Measurements from ENCODE around the gene C11orf97.
A peak's percentile ranks its signal among the peaks of the same experiment; 100 is the strongest.
"Not testable (repeated sequence)": the region's sequence is repeated elsewhere in the genome, so short reads cannot be mapped to it uniquely, and the experiment has no call there.

C11orf97 gene

DNA sequence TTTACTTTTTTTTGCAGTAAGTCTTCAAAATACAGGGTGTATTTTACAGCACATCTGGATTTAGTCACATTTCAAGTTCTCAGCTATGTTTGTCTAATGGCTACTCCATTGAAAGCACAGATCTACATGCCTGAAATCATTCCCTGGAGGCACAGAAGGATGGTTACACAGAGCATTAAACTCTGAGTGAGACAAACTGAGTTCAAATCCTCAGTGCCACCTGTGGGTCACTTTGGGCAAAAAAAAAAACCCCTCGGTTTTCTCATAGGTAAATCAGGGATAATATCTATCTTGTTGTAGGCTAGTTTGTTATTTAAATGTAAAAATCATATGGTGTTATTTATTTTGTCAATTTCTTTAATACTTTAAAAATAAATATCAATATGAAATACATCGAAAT lies 10.7 kb upstream of the C11orf97 start:
- Histone ChIP-seq H3K79me2 (ENCODE audit: low read length) (no peaks in the 10 kb centered on the region), H4K20me1 (ENCODE audit: insufficient read depth, low read length) (no peaks in the 10 kb centered on the region), H3K4me3 (ENCODE audit: low read length) (no peak overlapping the region), H3K27ac (ENCODE audit: low read length) (no peak overlapping the region), H3K9me2 (replicated peaks; ENCODE audit: insufficient read depth, low read length) (no peaks in the 10 kb centered on the region), H3K9me3 (replicated peaks; ENCODE audit: insufficient read depth, low read length) (no peaks in the 10 kb centered on the region), H3K27me3 (replicated peaks; ENCODE audit: insufficient read depth, low read length) (no peaks in the 10 kb centered on the region), H3K4me1 (ENCODE audit: low read length) (no peaks in the 10 kb centered on the region), H2AFZ (ENCODE audit: low read length) (no peak overlapping the region), H3K9ac (ENCODE audit: low read length) (no peak overlapping the region), H3K36me3 (replicated peaks; ENCODE audit: insufficient read depth, low read length) (no peaks in the 10 kb centered on the region; the same call in 1 of the 2 replicates), H3K4me2 (ENCODE audit: low read depth, low read length) (no peak overlapping the region), H3F3A (ENCODE audit: insufficient read depth, low read length) (no peaks in the 10 kb centered on the region)
- DNase-seq = no peak
- TF ChIP-seq, protein P1, sequence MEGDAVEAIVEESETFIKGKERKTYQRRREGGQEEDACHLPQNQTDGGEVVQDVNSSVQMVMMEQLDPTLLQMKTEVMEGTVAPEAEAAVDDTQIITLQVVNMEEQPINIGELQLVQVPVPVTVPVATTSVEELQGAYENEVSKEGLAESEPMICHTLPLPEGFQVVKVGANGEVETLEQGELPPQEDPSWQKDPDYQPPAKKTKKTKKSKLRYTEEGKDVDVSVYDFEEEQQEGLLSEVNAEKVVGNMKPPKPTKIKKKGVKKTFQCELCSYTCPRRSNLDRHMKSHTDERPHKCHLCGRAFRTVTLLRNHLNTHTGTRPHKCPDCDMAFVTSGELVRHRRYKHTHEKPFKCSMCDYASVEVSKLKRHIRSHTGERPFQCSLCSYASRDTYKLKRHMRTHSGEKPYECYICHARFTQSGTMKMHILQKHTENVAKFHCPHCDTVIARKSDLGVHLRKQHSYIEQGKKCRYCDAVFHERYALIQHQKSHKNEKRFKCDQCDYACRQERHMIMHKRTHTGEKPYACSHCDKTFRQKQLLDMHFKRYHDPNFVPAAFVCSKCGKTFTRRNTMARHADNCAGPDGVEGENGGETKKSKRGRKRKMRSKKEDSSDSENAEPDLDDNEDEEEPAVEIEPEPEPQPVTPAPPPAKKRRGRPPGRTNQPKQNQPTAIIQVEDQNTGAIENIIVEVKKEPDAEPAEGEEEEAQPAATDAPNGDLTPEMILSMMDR (IDR thresholded peaks at IDR 0.05; ENCODE audit: low read length) = no peak
- TF ChIP-seq EZH2 (optimal IDR thresholded peaks at IDR 0.05; ENCODE audit: low read depth, low read length) = no peak
- no peak for TF ChIP-seq EZH2phosphoT487 (IDR thresholded peaks at IDR 0.05; ENCODE audit: low read length)

- Histone ChIP-seq H3K4me2 (ENCODE audit: low read depth, low read length) (no peak overlapping the region), H3K36me3 (replicated peaks; ENCODE audit: insufficient read depth, low read length) (no peaks in the 10 kb centered on the region; the same call in 1 of the 2 replicates), H3K4me1 (ENCODE audit: low read length) (no peaks in the 10 kb centered on the region), H3K9me3 (replicated peaks; ENCODE audit: insufficient read depth, low read length) (no peaks in the 10 kb centered on the region), H2AFZ (ENCODE audit: low read length) (no peak overlapping the region), H4K20me1 (ENCODE audit: insufficient read depth, low read length) (no peaks in the 10 kb centered on the region), H3F3A (ENCODE audit: insufficient read depth, low read length) (no peaks in the 10 kb centered on the region), H3K27me3 (replicated peaks; ENCODE audit: insufficient read depth, low read length) (no peaks in the 10 kb centered on the region), H3K27ac (ENCODE audit: low read length) (no peak overlapping the region), H3K9ac (ENCODE audit: low read length) (no peak overlapping the region), H3K9me2 (replicated peaks; ENCODE audit: insufficient read depth, low read length) (no peaks in the 10 kb centered on the region), H3K79me2 (ENCODE audit: low read length) (no peaks in the 10 kb centered on the region), H3K4me3 (ENCODE audit: low read length) (no peak overlapping the region)
- TF ChIP-seq EZH2phosphoT487 (IDR thresholded peaks at IDR 0.05; ENCODE audit: low read length) (no peak), EZH2 (optimal IDR thresholded peaks at IDR 0.05; ENCODE audit: low read depth, low read length) (no peak)
- TF ChIP-seq, protein P1 (IDR thresholded peaks at IDR 0.05; ENCODE audit: low read length) = peak; percentile 64
- peak; percentile 62 for DNase-seq
Observed at GRCh38 chr11:94504689-94505293, 7.5 kb upstream of the C11orf97 start.

DNA sequence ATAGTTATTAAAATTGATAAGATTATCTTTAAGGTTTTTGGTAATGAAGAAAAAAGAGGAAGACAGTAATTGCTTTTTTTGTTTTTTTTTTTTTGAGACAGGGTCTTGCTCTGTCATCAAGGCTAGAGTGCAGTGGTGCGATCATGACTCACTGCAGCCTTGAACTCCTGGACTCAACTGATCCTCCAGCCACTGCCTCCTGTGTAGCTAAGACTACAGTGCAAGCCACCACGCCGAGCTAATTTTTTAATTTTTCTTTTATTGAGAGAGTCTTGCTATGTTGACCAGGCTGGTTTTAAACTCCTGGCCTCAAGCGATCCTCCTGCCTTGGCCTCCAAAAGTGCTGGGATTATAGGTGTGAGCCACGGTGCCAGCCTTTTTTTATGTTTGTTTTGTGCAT lies 5.7 kb upstream of the C11orf97 start:
- not testable (repeated sequence) for H3K79me2 ChIP-seq (ENCODE audit: low read length); H3K9me2 ChIP-seq (replicated peaks; ENCODE audit: insufficient read depth, low read length); H3K27ac ChIP-seq (ENCODE audit: low read length); H3F3A ChIP-seq (ENCODE audit: insufficient read depth, low read length); H3K9me3 ChIP-seq (replicated peaks; ENCODE audit: insufficient read depth, low read length); DNase-seq; H4K20me1 ChIP-seq (ENCODE audit: insufficient read depth, low read length); H2AFZ ChIP-seq (ENCODE audit: low read length); H3K36me3 ChIP-seq (replicated peaks; ENCODE audit: insufficient read depth, low read length); H3K4me2 ChIP-seq (ENCODE audit: low read depth, low read length); H3K4me3 ChIP-seq (ENCODE audit: low read length); H3K27me3 ChIP-seq (replicated peaks; ENCODE audit: insufficient read depth, low read length); H3K4me1 ChIP-seq (ENCODE audit: low read length); H3K9ac ChIP-seq (ENCODE audit: low read length)

- Histone ChIP-seq H3K4me2 (ENCODE audit: low read depth, low read length) (no peak overlapping the region), H3F3A (ENCODE audit: insufficient read depth, low read length) (no peaks in the 10 kb centered on the region), H3K4me3 (ENCODE audit: low read length) (no peak overlapping the region), H4K20me1 (ENCODE audit: insufficient read depth, low read length) (no peaks in the 10 kb centered on the region), H2AFZ (ENCODE audit: low read length) (no peak overlapping the region), H3K79me2 (ENCODE audit: low read length) (no peaks in the 10 kb centered on the region), H3K27me3 (replicated peaks; ENCODE audit: insufficient read depth, low read length) (no peaks in the 10 kb centered on the region), H3K27ac (ENCODE audit: low read length) (no peak overlapping the region), H3K9me2 (replicated peaks; ENCODE audit: insufficient read depth, low read length) (no peaks in the 10 kb centered on the region), H3K4me1 (ENCODE audit: low read length) (no peaks in the 10 kb centered on the region), H3K9ac (ENCODE audit: low read length) (no peak overlapping the region), H3K9me3 (replicated peaks; ENCODE audit: insufficient read depth, low read length) (no peaks in the 10 kb centered on the region), H3K36me3 (replicated peaks; ENCODE audit: insufficient read depth, low read length) (no peaks in the 10 kb centered on the region)
- DNase-seq = no peak
- TF ChIP-seq, protein P1 (IDR thresholded peaks at IDR 0.05; ENCODE audit: low read length) = no peak
- TF ChIP-seq EZH2phosphoT487 (IDR thresholded peaks at IDR 0.05; ENCODE audit: low read length) = no peak
- TF ChIP-seq EZH2 (optimal IDR thresholded peaks at IDR 0.05; ENCODE audit: low read depth, low read length) = no peak
Observed at GRCh38 chr11:94507485-94507884, 4.8 kb upstream of the C11orf97 start.

Data from MM.1S (cell line).